OCI-LY1 (cell line): Measurements from ENCODE around the gene CHMP3.

Source experiments
- EZH2 ChIP-seq: fragments of 200-600 bp; sonication (generic), shearing (Covaris generic); IDR thresholded peaks from 2 replicates; pipeline ENCODE4 v1.8.0; 2017; ENCODE audit warnings: borderline replicate concordance, mixed run types, mild to moderate bottlenecking, antibody characterized with exemption, low read length, moderate library complexity, mixed read lengths
- TF ChIP-seq, protein P1 (sequence below): fragments of 200-600 bp; sonication (generic), shearing (Covaris generic); IDR thresholded peaks from 2 replicates; pipeline ENCODE4 v1.5.1; 2017; ENCODE audit warnings: mild to moderate bottlenecking, antibody characterized with exemption, low read length, moderate library complexity, mixed read lengths

DNA sequence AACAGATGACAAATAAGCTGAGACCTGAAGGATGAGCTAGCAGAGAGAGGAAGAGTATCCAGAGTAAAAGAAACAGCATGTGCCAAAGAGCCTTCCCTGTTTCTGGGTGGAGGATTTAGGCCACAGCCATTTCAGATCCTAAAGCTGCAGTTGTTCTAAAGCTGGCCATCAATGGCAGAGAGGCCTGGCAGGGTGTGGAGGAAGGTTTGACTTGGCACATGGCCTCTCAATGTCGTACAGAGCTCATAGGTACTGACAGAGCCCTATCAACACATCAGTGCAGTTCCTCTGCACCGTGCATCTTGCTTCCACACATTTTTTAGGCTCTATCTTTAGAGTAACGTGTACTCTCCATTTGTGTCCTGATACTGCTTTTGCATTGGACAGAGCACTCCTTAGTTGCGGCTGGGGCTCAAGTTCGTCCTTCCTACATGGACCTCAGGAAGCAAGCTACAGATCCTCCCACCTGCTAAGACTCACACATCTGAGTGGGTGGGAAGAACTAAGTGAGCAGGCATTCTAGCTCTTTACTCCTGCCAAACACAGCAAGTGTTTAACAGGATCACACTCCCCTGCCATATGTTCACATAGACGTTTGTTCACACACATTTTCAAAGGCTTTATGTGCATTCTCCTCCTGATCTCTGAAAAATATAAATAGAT lies 3.0 kb upstream of the CHMP3 start:
- TF ChIP-seq EZH2, result no peak
- TF ChIP-seq, protein P1, sequence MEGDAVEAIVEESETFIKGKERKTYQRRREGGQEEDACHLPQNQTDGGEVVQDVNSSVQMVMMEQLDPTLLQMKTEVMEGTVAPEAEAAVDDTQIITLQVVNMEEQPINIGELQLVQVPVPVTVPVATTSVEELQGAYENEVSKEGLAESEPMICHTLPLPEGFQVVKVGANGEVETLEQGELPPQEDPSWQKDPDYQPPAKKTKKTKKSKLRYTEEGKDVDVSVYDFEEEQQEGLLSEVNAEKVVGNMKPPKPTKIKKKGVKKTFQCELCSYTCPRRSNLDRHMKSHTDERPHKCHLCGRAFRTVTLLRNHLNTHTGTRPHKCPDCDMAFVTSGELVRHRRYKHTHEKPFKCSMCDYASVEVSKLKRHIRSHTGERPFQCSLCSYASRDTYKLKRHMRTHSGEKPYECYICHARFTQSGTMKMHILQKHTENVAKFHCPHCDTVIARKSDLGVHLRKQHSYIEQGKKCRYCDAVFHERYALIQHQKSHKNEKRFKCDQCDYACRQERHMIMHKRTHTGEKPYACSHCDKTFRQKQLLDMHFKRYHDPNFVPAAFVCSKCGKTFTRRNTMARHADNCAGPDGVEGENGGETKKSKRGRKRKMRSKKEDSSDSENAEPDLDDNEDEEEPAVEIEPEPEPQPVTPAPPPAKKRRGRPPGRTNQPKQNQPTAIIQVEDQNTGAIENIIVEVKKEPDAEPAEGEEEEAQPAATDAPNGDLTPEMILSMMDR, result no peak
